Activated T-cell treated with anti-CD3 and anti-CD28 coated beads, Interleukin-2, amount 50 U/mL, for 72 hours (primary cell): ENCODE measurements around the gene MANF. TPM values are rescaled to one million over a fixed set of nuclear protein-coding genes. Genes with fewer than 3 reads are reported as not detected.

ENCODE experiments used
- ATAC-seq, 2 donors: fragments of 150-1000 bp; cut with Tn5 transposase; replicated peaks in 1 of 2; 2 replicates each; pipeline ENCODE4 v1.10.0; 2021; ENCODE audit warnings: moderate library complexity in 2 of 2, mild to moderate bottlenecking in 1 of 2
- DNase-seq, 2 donors: peaks; one replicate each; pipeline ENCODE4 v3.0.0; 2021 to 2022; ENCODE audit warnings: mixed read lengths in 1 of 2
- H3K27ac Mint-ChIP-seq: one replicate; pipeline ENCODE4 v1.8.0; 2022; ENCODE audit warnings: mild to moderate bottlenecking, moderate library complexity, mixed read lengths
- H3K27me3 Mint-ChIP-seq: one replicate; pipeline ENCODE4 v1.8.0; 2022; ENCODE audit warnings: low read depth, mixed read lengths
- H3K36me3 Mint-ChIP-seq, 2 donors: one replicate each; pipeline ENCODE4 v1.8.0; 2022; ENCODE audit warnings: mixed read lengths in 2 of 2, mild to moderate bottlenecking in 1 of 2; ENCODE audit not compliant: insufficient read depth in 2 of 2
- H3K4me1 Mint-ChIP-seq: one replicate; pipeline ENCODE4 v1.8.0; 2022; ENCODE audit warnings: low read depth, mixed read lengths
- H3K4me3 Mint-ChIP-seq, 2 donors: one replicate each; pipeline ENCODE4 v1.8.0; 2022; ENCODE audit warnings: mild to moderate bottlenecking in 2 of 2, mixed read lengths in 2 of 2, moderate library complexity in 2 of 2
- H3K9me3 Mint-ChIP-seq, 2 donors: one replicate each; pipeline ENCODE4 v1.8.0; 2022; ENCODE audit warnings: mixed read lengths in 2 of 2
- total RNA-seq, 2 donors: library from RNA; stranded (reverse); gene quantifications; one replicate each; pipeline ENCODE4 v1.2.3, GENCODE V29; 2022

MANF gene
- total RNA-seq, 2 donors from 2014 or later, result 112 to 141 TPM

DNA sequence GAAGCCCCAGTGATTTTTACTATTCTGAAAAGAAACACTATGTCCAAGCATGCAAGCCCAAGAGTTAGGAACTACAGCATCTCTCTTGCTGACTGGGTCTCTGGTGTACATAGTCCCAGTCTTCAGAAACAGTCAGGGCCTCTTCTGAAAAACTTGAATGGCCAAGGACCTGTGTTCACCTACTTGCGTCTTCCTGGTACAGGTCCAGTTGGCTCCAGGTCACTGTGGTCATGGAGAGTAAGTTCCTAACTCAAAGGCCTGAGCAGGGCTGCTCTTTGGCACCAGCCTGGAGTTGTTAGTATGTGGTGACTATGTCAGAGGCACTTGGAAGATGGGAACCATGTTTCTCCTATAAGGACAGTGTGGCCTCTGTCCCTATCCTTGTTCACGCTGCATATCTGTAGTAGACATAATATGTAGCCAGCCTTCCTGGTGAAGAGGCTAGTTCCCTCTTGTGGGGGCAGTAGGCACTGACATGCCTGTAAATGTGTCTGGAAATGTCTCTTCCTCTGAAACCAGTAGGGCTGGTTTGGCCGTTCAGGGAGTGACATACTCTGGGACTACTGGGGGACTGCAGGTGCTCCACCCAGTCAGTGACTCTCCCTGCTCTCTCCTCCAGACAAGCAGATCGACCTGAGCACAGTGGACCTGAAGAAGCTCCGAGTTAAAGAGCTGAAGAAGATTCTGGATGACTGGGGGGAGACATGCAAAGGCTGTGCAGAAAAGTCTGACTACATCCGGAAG is 3.4 kb downstream of the MANF start:
- H3K4me3 Mint-ChIP-seq, result no peak overlapping the region
- H3K36me3 Mint-ChIP-seq, result peaks cover 12 to 29% of the 10 kb centered on the region in 2 donors
- no peak for DNase-seq
- no peak overlapping the region for H3K27ac Mint-ChIP-seq
- H3K4me1 Mint-ChIP-seq, result peaks cover 70% of the 10 kb centered on the region
- H3K9me3 Mint-ChIP-seq, result no peaks in the 10 kb centered on the region
- no peaks in the 10 kb centered on the region for H3K27me3 Mint-ChIP-seq
- ATAC-seq, result no peak

- Mint-ChIP-seq H3K27me3 (no peaks in the 10 kb centered on the region), H3K4me3 (peak overlapping the region in 1 of 2 donors; percentile 11), H3K4me1 (peaks cover 73% of the 10 kb centered on the region), H3K36me3 (peaks cover 12 to 34% of the 10 kb centered on the region in 2 donors), H3K9me3 (no peaks in the 10 kb centered on the region), H3K27ac (peak overlapping the region; percentile 77)
- no peak for ATAC-seq
- DNase-seq, result peak; percentile 66 to 70
Measured at GRCh38 chr3:51389423-51390183, 4.5 kb downstream of the MANF start.

- peak overlapping the region; percentile 69 for H3K27ac Mint-ChIP-seq
Measured at GRCh38 chr3:51390246-51391074, 5.4 kb downstream of the MANF start.

GRCh38 chr3:51391075-51391565 is 6.0 kb downstream of the MANF start, which contains the start of gene RBM15B:
RBM15B (plus strand) TSS chr3:51391285; CDS start chr3:51391400, 115 bp downstream.
- ATAC-seq, result peak; percentile 92 to 93
- no peaks in the 10 kb centered on the region for H3K9me3 Mint-ChIP-seq
- H3K4me1 Mint-ChIP-seq, result peaks cover 77% of the 10 kb centered on the region
- peak within 1 kb of the TSS; percentile 85 to 87 for H3K4me3 Mint-ChIP-seq
- H3K27ac Mint-ChIP-seq, result peak within 1 kb of the TSS; percentile 79
- H3K27me3 Mint-ChIP-seq, result no peaks in the 10 kb centered on the region
- H3K36me3 Mint-ChIP-seq, result peaks cover 6 to 31% of the 10 kb centered on the region in 2 donors
- peak; percentile 98 to 99 for DNase-seq

More at GRCh38 chr3:51390246-51391074, 5.4 kb downstream of the MANF start:
- Mint-ChIP-seq H3K4me1 (peaks cover 81% of the 10 kb centered on the region), H3K36me3 (peaks cover 6 to 36% of the 10 kb centered on the region in 2 donors), H3K27me3 (no peaks in the 10 kb centered on the region), H3K4me3 (peak overlapping the region; percentile 70 to 77), H3K9me3 (no peaks in the 10 kb centered on the region)
- no peak for DNase-seq
- peak; percentile 6 to 20 for ATAC-seq

DNA sequence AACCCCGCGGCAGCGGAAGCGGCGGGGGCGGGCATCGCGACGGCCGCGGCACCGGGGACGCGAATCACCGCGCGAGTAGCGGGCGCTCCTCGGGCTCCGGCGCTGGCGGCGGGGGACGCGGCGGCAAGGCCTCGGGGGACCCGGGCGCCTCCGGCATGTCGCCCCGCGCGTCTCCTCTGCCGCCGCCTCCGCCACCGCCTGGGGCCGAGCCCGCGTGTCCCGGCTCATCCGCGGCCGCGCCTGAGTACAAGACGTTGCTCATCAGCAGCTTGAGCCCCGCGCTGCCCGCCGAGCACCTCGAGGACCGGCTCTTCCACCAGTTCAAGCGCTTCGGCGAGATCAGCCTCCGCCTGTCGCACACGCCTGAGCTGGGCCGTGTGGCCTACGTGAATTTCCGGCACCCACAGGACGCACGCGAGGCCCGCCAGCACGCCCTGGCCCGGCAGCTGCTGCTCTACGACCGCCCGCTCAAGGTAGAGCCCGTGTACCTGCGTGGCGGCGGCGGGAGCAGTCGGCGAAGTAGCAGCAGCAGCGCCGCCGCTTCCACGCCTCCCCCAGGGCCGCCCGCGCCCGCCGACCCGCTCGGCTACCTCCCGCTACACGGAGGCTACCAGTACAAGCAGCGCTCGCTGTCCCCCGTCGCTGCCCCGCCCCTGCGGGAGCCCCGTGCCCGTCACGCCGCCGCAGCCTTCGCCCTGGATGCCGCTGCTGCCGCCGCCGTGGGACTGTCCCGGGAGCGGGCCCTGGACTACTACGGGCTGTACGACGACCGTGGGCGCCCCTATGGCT is 6.7 kb downstream of the MANF start:
- Mint-ChIP-seq H3K9me3 (no peaks in the 10 kb centered on the region), H3K27me3 (no peaks in the 10 kb centered on the region), H3K27ac (peak overlapping the region; percentile 79), H3K4me1 (peaks cover 77% of the 10 kb centered on the region), H3K4me3 (peak overlapping the region; percentile 85 to 87), H3K36me3 (peaks cover 9 to 26% of the 10 kb centered on the region in 2 donors)
- DNase-seq (peak; percentile 49 to 55), ATAC-seq (peak; percentile 8 to 12)

GRCh38 chr3:51392355-51393133 is 7.5 kb downstream of the MANF start:
- Mint-ChIP-seq H3K27ac (peak overlapping the region; percentile 67), H3K27me3 (no peaks in the 10 kb centered on the region), H3K4me3 (peak overlapping the region; percentile 85 to 87), H3K9me3 (no peaks in the 10 kb centered on the region), H3K4me1 (peaks cover 72% of the 10 kb centered on the region), H3K36me3 (peaks cover 8 to 26% of the 10 kb centered on the region in 2 donors)
- no peak for DNase-seq
- no peak for ATAC-seq

DNA sequence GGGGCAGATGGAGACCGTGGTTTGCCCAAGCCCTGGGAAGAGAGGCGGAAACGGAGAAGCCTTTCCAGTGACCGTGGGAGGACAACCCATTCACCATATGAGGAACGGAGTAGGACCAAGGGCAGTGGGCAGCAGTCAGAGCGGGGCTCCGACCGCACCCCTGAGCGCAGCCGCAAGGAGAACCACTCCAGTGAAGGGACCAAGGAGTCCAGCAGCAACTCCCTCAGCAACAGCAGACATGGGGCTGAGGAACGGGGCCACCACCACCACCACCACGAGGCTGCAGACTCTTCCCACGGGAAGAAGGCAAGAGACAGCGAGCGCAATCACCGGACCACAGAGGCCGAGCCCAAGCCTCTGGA is 8.0 kb downstream of the MANF start:
- DNase-seq, result no peak
- H3K4me3 Mint-ChIP-seq, result peak overlapping the region; percentile 85 to 87
- H3K27ac Mint-ChIP-seq, result peak overlapping the region; percentile 21
- H3K36me3 Mint-ChIP-seq, result peaks cover 5 to 21% of the 10 kb centered on the region in 2 donors
- no peaks in the 10 kb centered on the region for H3K27me3 Mint-ChIP-seq
- peaks cover 66% of the 10 kb centered on the region for H3K4me1 Mint-ChIP-seq
- H3K9me3 Mint-ChIP-seq, result no peaks in the 10 kb centered on the region
- ATAC-seq, result no peak

DNA sequence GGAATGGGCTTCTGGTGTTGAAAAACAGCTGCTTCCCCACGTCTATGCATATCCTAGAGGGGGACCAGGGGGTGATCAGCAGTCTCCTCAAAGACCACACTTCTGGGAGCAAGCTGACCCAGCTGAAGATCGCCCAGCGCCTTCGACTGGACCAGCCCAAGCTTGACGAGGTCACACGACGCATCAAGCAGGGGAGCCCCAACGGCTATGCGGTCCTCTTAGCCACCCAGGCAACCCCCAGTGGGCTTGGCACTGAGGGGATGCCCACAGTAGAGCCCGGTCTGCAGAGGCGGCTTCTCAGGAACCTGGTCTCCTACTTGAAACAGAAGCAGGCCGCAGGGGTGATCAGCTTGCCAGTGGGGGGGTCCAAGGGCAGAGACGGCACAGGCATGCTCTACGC is 8.5 kb downstream of the MANF start:
- DNase-seq (no peak), ATAC-seq (no peak)
- peak overlapping the region; percentile 66 for H3K27ac Mint-ChIP-seq
- no peaks in the 10 kb centered on the region for H3K27me3 Mint-ChIP-seq
- peak overlapping the region; percentile 25 to 85 for H3K4me3 Mint-ChIP-seq
- no peaks in the 10 kb centered on the region for H3K9me3 Mint-ChIP-seq
- H3K4me1 Mint-ChIP-seq, result peaks cover 61% of the 10 kb centered on the region
- H3K36me3 Mint-ChIP-seq, result peaks cover 5 to 21% of the 10 kb centered on the region in 2 donors

GRCh38 chr3:51394541-51394940 is 9.4 kb downstream of the MANF start:
- peaks cover 52% of the 10 kb centered on the region for H3K4me1 Mint-ChIP-seq
- no peaks in the 10 kb centered on the region for H3K9me3 Mint-ChIP-seq
- H3K27ac Mint-ChIP-seq, result peak overlapping the region; percentile 66
- peaks cover 5 to 17% of the 10 kb centered on the region in 2 donors for H3K36me3 Mint-ChIP-seq
- ATAC-seq, result no peak
- no peaks in the 10 kb centered on the region for H3K27me3 Mint-ChIP-seq
- DNase-seq, result no peak
- H3K4me3 Mint-ChIP-seq, result peak overlapping the region; percentile 24 to 62

DNA sequence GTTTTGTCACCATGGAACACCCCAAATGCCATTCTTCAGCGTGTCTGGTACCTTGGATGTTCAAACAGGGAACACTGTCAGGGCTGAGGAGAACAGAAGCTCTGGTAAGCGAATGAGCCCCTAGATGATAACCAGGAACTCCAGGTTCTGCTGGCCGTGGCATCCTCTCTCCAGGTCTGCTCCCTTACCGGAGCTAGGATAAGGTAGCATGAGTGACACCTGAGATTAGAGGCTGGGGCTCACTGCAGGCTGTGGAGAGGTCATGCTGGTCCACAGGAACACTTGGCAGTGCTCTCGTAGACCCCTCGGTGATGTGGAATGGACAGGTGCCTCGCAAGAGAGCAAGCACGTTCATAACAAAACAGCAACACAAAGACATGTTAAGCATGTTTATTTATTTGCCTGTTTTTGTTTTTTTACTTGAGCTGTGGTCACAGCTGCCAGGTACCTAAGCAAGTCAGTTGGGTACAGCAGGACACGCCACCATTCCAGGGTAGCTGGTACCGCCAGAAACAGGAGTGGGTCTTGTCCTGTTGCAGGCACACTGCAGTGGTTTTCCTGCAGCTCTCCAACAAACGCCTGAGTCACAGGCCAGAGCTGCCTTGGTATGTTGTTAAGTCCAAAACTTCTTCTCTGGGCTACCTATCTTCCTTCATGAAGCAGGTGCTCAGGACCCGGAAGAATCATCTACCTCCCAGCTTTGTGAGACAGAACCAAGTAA is 10.6 kb downstream of the MANF start:
- DNase-seq (no peak), ATAC-seq (no peak)
- Mint-ChIP-seq H3K27me3 (no peaks in the 10 kb centered on the region), H3K4me1 (peaks cover 40% of the 10 kb centered on the region), H3K9me3 (no peaks in the 10 kb centered on the region), H3K27ac (peak overlapping the region; percentile 94), H3K36me3 (peaks cover 5 to 17% of the 10 kb centered on the region in 2 donors), H3K4me3 (no peak overlapping the region)

DNA sequence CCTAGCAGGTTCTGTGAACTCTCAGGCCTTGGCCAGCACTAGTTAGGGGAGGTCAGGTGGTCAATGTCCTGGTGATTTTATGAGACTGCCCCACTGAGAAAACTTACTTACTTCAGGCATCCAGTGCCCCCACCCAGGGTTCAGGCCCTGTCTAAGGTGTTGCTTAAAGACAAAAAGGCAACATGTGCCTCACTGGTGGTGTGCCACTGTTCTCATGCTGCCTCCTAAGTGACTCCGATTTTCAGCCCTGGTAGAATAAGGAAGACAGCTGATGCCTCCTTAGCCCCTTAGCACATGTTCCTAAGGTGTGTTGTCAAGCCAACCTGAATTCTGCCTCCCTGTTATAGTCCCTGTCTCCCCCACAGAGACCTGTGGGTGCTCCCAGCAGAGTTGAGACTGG is 11.3 kb downstream of the MANF start:
- peaks cover 5 to 17% of the 10 kb centered on the region in 2 donors for H3K36me3 Mint-ChIP-seq

More for the DNA sequence above, 11.3 kb downstream of the MANF start:
- H3K4me3 Mint-ChIP-seq, result no peak overlapping the region
- H3K4me1 Mint-ChIP-seq, result peaks cover 39% of the 10 kb centered on the region
- DNase-seq (no peak), ATAC-seq (no peak)
- H3K27ac Mint-ChIP-seq, result peak overlapping the region; percentile 94
- H3K27me3 Mint-ChIP-seq, result no peaks in the 10 kb centered on the region
- no peaks in the 10 kb centered on the region for H3K9me3 Mint-ChIP-seq
